ENCODE measurements around the gene PTPN4. TPM values are rescaled to one million over a fixed set of nuclear protein-coding genes. Genes with fewer than 3 reads are reported as not detected.

PTPN4 gene
- total RNA-seq, 2 donors from 2014 or later = 52.6 to 69.8 TPM

DNA sequence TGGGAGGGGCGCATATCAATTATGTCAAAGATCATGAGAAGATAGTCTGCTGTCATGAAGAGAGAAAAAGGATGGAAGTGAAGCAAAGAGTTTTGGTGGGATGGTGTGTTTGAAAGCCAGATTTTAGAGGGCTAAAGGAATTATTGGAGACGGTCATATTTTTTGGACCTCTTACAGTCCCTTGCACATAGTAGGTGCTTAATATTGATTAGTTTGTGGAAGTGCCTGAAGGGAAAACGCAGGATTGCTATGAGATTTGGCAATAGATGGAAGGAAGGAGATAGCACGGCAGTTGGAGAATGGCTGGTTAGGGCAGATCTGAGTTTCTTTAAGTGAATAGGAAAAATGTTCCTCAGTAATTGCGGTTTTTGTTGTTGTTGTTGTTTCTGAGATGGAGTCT is 269.1 kb downstream of the PTPN4 start:
- WGBS, 2 experiments (ENCODE audit: insufficient coverage in 1 of 2, insufficient read length in 1 of 2) = 95 to 100% methylated on average over 4 to 5 of the region's 5 CpGs
- Mint-ChIP-seq H3K36me3 (ENCODE audit: low read depth) (peaks cover 51% of the 10 kb centered on the region), H3K4me1 (no peaks in the 10 kb centered on the region), H3K9me3 (peaks cover 34% of the 10 kb centered on the region), H3K27ac (no peak overlapping the region), H3K27me3 (ENCODE audit: insufficient read depth) (no peaks in the 10 kb centered on the region), H3K4me3 (no peak overlapping the region)
- H3K27ac ChIP-seq (ENCODE audit: low read depth, low read length) = no peak overlapping the region
- no peaks in the 10 kb centered on the region for H3K4me1 ChIP-seq (ENCODE audit: control insufficient read depth, insufficient read depth, low read length)
- no peak overlapping the region for H3K9ac ChIP-seq (ENCODE audit: extremely low read depth, low read length, poor library complexity, severe bottlenecking)
- TF ChIP-seq, protein P1, sequence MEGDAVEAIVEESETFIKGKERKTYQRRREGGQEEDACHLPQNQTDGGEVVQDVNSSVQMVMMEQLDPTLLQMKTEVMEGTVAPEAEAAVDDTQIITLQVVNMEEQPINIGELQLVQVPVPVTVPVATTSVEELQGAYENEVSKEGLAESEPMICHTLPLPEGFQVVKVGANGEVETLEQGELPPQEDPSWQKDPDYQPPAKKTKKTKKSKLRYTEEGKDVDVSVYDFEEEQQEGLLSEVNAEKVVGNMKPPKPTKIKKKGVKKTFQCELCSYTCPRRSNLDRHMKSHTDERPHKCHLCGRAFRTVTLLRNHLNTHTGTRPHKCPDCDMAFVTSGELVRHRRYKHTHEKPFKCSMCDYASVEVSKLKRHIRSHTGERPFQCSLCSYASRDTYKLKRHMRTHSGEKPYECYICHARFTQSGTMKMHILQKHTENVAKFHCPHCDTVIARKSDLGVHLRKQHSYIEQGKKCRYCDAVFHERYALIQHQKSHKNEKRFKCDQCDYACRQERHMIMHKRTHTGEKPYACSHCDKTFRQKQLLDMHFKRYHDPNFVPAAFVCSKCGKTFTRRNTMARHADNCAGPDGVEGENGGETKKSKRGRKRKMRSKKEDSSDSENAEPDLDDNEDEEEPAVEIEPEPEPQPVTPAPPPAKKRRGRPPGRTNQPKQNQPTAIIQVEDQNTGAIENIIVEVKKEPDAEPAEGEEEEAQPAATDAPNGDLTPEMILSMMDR (conservative IDR thresholded peaks at IDR 0.05) = no peak
- peaks cover 20% of the 10 kb centered on the region for H3K36me3 ChIP-seq (ENCODE audit: control insufficient read depth, insufficient read depth, low read length)
- no peaks in the 10 kb centered on the region for H3K27me3 ChIP-seq (ENCODE audit: control insufficient read depth, insufficient read depth, low read length, poor library complexity, severe bottlenecking)
- no peak for DNase-seq
- no peak overlapping the region for H3K4me3 ChIP-seq (ENCODE audit: low read length)
- peaks cover 27% of the 10 kb centered on the region for H3K9me3 ChIP-seq (ENCODE audit: control insufficient read depth, low read length)

DNA sequence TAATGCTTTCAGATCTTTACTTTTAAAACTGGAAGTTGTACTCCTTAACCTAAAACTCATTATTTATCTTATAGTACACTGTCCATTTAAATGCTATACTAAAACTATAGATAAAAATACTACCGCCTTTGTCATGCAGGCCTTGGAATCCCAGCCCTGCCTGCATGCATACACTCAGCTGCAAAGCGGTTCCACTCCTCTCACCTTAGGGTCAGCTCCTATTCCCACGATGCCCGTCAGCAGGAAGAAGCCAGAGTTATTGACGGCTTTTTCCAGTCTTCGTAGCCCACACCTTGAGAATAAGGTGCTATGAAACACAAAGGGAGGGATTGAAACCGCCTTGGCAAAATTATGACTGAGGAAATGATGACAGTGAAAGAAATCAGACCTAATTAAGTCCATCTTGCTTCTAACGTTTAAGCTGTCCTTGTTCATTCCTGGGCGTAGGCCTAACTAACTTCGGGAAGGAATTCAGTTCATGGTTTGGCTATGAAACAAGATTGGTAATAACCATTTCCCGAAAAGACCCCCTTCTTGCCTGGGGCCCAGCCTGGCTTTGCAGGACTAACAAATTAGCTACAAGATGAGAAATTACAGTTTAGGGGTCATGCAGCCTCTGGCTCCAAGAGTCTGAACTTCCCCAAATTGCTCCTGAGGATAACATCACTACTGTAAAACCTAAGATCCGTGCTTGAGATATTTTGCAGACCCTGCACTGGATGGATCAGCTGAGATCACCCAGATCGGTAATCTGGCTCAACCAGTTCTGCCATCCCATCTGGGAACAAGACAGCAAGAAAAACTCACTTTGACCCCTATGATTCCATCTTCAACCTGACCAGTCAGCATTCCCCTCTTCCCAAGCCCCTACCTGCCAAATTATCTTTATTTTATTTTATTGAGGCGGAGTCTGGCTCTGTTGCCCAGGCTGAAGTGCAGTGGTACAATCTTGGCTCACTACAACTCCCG is 270.2 kb downstream of the PTPN4 start:
- H3K27me3 ChIP-seq (ENCODE audit: control insufficient read depth, insufficient read depth, low read length, poor library complexity, severe bottlenecking) = no peaks in the 10 kb centered on the region
- TF ChIP-seq, protein P1 (conservative IDR thresholded peaks at IDR 0.05) = no peak
- no peak overlapping the region for H3K4me3 ChIP-seq (ENCODE audit: low read length)
- H3K27ac Mint-ChIP-seq = peak overlapping the region; percentile 42
- peaks cover 23% of the 10 kb centered on the region for H3K9me3 Mint-ChIP-seq
- peaks cover 20% of the 10 kb centered on the region for H3K36me3 ChIP-seq (ENCODE audit: control insufficient read depth, insufficient read depth, low read length)
- H3K4me1 ChIP-seq (ENCODE audit: control insufficient read depth, insufficient read depth, low read length) = no peaks in the 10 kb centered on the region
- no peak overlapping the region for H3K27ac ChIP-seq (ENCODE audit: low read depth, low read length)
- H3K9me3 ChIP-seq (ENCODE audit: control insufficient read depth, low read length) = peaks cover 25% of the 10 kb centered on the region
- 93 to 96% methylated on average over 12 to 15 of the region's 15 CpGs for WGBS, 2 experiments (ENCODE audit: insufficient coverage in 1 of 2, insufficient read length in 1 of 2)
- peaks cover 39% of the 10 kb centered on the region for H3K36me3 Mint-ChIP-seq (ENCODE audit: low read depth)
- H3K4me3 Mint-ChIP-seq = no peak overlapping the region
- no peaks in the 10 kb centered on the region for H3K4me1 Mint-ChIP-seq
- no peaks in the 10 kb centered on the region for H3K27me3 Mint-ChIP-seq (ENCODE audit: insufficient read depth)
- no peak for DNase-seq
- H3K9ac ChIP-seq (ENCODE audit: extremely low read depth, low read length, poor library complexity, severe bottlenecking) = no peak overlapping the region

- TF ChIP-seq, protein P1 (conservative IDR thresholded peaks at IDR 0.05) = no peak
- no peak for DNase-seq
- 80 to 91% methylated on average over 3 of the region's 3 CpGs for WGBS, 2 experiments (ENCODE audit: insufficient coverage in 1 of 2, insufficient read length in 1 of 2)
- no peak overlapping the region for H3K9ac ChIP-seq (ENCODE audit: extremely low read depth, low read length, poor library complexity, severe bottlenecking)
- no peak overlapping the region for H3K27ac ChIP-seq (ENCODE audit: low read depth, low read length)
- H3K4me3 ChIP-seq (ENCODE audit: low read length) = no peak overlapping the region
- peaks cover 17% of the 10 kb centered on the region for H3K36me3 Mint-ChIP-seq (ENCODE audit: low read depth)
- no peaks in the 10 kb centered on the region for H3K4me1 ChIP-seq (ENCODE audit: control insufficient read depth, insufficient read depth, low read length)
- peaks cover 7% of the 10 kb centered on the region for H3K4me1 Mint-ChIP-seq
- no peak overlapping the region for H3K4me3 Mint-ChIP-seq
- no peak overlapping the region for H3K27ac Mint-ChIP-seq
- H3K36me3 ChIP-seq (ENCODE audit: control insufficient read depth, insufficient read depth, low read length) = peaks cover 7% of the 10 kb centered on the region
- peaks cover 2% of the 10 kb centered on the region for H3K9me3 ChIP-seq (ENCODE audit: control insufficient read depth, low read length)
- H3K27me3 Mint-ChIP-seq (ENCODE audit: insufficient read depth) = no peaks in the 10 kb centered on the region
- peaks cover 1% of the 10 kb centered on the region for H3K9me3 Mint-ChIP-seq
- H3K27me3 ChIP-seq (ENCODE audit: control insufficient read depth, insufficient read depth, low read length, poor library complexity, severe bottlenecking) = no peaks in the 10 kb centered on the region
Measured at GRCh38 chr2:120032297-120032696, 272.6 kb downstream of the PTPN4 start.

Other genes starting within 250 kb of the PTPN4 start
- under 1 TPM; 0.20 to 0.49 TPM for gene SCTR, start 235.4 kb upstream of the PTPN4 start, total RNA-seq
- gene CFAP221, start 215.5 kb upstream of the PTPN4 start, total RNA-seq = 10 to 100 TPM in 1 of 2 donors, 1 to 10 TPM in 1; 10.0 to 18.0 TPM
- 10 to 100 TPM; 26.8 to 28.6 TPM for gene TMEM177, start 80.7 kb upstream of the PTPN4 start, total RNA-seq

All from endodermal cell (in vitro differentiated cells).